Subcutaneous adipose tissue (tissue), 4 donors: ENCODE measurements around the gene BRPF3. TPM values are rescaled to one million over a fixed set of nuclear protein-coding genes. Genes with fewer than 3 reads are reported as not detected.

Source experiments
- total RNA-seq, 4 donors: library from RNA; depleted of rRNA; stranded (reverse); fragments of >200 nt; gene quantifications; one replicate each; pipeline ENCODE4 v1.1.0, GENCODE V29; 2016
- TF ChIP-seq, protein P1 (sequence below): fragments of 450-650 bp; IDR thresholded peaks from one replicate; pipeline ENCODE4 v1.5.1; 2016; ENCODE audit warnings: low read depth, mild to moderate bottlenecking, control low read depth, antibody characterized with exemption, moderate library complexity

The BRPF3 gene
- total RNA-seq, 4 donors from 2014 or later, result 12.7 to 31.1 (median 20.3) TPM

DNA sequence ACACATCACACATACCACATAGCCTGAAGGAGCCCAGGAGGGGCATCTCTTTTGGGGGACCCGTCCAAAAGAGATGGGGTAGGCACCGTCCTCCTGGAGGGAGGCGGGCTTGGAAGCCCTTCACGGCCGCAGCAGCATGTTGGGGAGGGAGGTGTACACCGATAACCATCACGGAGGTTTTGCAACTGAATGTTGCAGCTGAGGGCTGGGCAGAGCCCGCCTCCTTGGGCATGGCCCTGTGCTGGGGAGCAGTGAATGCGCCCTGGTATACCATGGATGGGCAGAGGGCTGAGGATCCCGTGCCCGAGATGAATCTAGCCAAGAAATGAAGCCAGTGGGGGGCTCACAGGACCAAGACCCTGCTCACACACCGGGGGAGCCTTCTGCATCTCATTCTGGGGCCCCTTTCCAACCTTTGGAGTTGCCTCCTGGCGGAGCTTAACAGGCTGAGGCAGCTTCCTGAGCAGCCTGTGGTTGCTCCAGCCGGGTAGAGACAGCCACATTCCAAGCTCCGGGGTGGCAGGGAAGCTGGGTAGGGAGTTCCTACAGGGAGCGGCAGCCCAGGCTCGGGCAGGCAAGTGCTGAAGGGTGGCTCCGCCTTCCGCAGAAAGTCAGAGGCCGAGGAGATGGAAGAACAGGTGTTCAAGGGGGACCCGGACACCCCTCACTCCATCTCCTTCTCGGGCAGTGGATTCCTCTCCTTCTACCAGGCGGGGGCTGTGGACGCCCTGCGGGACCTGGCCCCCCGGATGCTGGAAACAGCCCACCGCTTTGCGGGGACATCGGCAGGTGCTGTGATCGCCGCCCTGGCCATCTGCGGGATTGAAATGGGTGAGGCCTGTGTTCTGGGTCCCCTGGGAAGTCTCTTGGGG is 73.5 kb downstream of the BRPF3 start, which contains the start of gene PNPLA1:
TSS of gene PNPLA1 (plus strand) at position 227 of the 872 bp plus-strand sequence. CDS start at position 627, 400 bp downstream.
- TF ChIP-seq, protein P1, sequence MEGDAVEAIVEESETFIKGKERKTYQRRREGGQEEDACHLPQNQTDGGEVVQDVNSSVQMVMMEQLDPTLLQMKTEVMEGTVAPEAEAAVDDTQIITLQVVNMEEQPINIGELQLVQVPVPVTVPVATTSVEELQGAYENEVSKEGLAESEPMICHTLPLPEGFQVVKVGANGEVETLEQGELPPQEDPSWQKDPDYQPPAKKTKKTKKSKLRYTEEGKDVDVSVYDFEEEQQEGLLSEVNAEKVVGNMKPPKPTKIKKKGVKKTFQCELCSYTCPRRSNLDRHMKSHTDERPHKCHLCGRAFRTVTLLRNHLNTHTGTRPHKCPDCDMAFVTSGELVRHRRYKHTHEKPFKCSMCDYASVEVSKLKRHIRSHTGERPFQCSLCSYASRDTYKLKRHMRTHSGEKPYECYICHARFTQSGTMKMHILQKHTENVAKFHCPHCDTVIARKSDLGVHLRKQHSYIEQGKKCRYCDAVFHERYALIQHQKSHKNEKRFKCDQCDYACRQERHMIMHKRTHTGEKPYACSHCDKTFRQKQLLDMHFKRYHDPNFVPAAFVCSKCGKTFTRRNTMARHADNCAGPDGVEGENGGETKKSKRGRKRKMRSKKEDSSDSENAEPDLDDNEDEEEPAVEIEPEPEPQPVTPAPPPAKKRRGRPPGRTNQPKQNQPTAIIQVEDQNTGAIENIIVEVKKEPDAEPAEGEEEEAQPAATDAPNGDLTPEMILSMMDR, result no peak

- TF ChIP-seq, protein P1, result no peak
Measured at GRCh38 chr6:36272234-36272633, 75.7 kb downstream of the BRPF3 start.

DNA sequence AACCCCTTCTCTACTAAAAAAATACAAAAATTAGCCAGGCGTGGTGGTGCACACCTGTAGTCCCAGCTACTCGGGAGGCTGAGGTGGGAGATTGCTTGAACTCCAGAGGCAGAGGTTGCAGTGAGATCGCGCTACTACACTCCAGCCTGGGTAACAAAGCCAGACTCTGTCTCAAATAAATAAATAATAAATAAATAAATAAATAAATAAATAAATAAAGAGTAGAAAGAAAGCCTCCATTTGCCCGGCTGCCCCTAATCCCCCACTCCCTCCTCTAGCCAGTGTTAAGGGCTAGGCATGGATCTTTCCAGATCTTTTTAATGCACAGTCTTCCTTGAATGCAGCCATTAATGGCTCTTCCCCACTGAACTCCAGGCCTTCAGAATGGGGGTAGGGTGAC is 76.5 kb downstream of the BRPF3 start:
- TF ChIP-seq, protein P1, result no peak

- TF ChIP-seq, protein P1, result no peak
Measured at GRCh38 chr6:36273802-36274514, 77.4 kb downstream of the BRPF3 start.

DNA sequence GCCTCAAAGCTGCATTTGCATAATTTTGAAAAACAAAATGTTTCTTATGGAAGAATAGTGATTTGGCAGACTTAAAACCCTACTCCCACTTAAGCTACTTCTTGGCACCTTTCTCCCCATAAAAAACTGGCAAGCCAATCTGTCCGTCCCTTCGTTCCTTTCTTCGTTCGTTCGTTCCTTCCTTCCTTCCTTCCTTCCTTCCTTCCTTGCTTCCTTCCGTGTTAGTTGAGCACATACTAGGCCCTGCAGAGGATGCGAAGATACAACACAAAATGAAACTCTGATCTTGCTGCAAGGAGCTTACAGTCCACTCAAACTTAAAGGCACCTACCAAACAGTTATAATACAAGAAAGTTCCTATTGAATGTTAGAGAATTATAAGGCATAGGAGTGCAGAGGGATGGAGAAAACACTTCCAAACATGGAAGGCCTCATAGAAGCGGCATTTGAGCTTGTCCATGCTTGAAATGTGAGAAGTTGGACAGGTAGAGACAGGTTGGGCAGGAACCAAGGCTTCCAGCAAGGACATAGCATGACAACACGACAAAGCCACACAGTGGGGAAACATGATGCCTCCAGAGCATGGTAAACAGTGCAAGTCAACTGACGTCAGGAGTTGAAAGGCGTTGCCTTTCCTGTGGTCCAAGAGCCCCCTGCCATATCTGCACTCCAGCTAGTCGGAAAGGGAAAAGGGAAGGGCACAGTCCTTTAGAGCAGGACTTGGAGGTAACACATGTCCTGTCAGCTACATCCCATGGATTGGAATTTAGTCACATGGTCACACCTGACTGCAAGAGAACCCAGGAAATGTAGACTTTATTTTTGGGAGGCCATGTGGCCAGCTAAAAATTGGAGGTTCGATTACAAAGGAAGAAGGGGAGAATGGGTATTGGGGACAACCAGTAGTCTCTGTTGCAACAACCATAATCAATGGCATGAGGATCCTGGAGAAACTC is 80.3 kb downstream of the BRPF3 start:
- TF ChIP-seq, protein P1, result no peak

- TF ChIP-seq, protein P1, result no peak
Measured at GRCh38 chr6:36277946-36278470, 81.5 kb downstream of the BRPF3 start.
